ENCODE measurements around the gene CBX5.
"Not testable (repeated sequence)": the region's sequence is repeated elsewhere in the genome, so short reads cannot be mapped to it uniquely, and the experiment has no call there.

Gene CBX5

GRCh38 chr12:54265364-54265812 lies 14.5 kb downstream of the CBX5 start:
- DNase-seq, result no peak

- no peak for DNase-seq
These were observed 17.5 kb downstream of the CBX5 start for GRCh38 chr12:54262403-54262925.

DNA sequence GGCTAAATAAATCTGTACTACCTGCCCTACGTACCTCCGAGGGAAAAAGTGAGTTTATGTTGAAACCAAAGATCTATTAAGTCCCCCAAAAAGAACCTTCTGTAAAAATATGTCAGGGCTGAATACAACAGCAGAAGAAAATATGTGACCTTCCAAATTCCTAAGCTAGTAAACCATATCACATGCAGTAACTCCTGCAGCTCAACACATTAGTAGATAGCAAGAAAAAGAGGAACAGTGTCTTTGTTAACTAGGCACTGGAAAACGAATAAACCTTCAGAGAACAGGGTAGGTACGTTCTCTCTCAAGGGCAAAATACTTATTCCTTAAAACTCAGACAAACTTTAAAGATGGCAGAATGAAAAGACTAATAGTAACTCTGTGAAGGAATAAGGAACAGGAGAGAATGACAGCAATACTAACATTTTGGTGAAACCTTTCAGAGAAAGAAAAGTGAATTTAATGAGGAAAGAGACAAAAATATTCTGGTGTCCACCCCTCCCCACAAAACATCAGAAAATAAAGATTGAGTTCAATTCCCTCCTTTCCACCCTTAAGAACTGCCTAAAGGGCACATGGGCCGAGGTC lies 18.0 kb downstream of the CBX5 start:
- DNase-seq, result no peak

- DNase-seq, result peak; percentile 93
These were observed 20.5 kb downstream of the CBX5 start for GRCh38 chr12:54259194-54260011.

DNA sequence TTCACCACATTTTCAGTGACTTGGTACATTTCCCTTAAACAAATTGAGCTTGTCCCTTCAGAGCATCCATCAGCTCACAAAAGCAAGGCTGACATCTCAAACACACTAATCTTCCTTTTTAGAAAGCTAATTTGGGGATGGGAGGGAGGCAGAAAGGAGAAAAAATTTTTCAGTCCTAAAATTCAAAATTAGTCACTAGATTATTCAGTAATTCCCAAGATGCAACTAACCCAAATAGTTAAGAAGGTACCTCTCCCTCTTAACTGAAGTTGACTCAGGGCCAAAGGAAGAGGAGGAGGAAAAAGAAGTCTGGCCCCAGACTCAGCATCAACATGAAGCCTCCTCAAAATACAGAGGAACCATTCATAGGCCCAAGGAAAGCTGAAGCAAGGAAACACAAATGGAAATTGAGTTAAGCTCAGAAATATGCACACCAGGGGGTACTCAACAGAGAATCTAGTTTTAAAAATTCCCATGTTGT lies 21.7 kb downstream of the CBX5 start:
- DNase-seq, result no peak

DNA sequence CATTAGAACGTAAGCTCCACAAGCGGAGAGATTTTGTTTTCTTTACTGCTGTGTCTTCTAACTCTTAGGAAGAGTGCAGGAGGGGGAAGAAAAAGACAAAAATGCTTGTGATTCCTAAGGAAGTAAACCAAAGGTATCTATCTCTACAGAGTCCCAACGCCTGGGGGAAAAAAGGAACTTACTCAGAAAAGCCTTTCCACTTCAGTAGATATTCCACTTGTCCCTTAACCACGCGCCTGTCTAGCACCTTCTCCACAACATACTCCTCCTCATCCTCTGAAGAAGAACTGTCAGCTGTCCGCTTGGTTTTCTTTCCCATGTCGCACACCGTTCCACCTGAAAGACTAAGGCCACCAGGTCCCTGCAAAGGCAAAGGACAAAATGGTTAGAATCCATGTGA lies 22.6 kb downstream of the CBX5 start:
- DNase-seq, result no peak

- no peak for DNase-seq
These were observed 26.7 kb downstream of the CBX5 start for GRCh38 chr12:54253240-54253639.

- DNase-seq, result no peak
These were observed 28.1 kb downstream of the CBX5 start for GRCh38 chr12:54251667-54252284.

- DNase-seq, result no peak
These were observed 30.4 kb downstream of the CBX5 start for GRCh38 chr12:54249489-54249888.

DNA sequence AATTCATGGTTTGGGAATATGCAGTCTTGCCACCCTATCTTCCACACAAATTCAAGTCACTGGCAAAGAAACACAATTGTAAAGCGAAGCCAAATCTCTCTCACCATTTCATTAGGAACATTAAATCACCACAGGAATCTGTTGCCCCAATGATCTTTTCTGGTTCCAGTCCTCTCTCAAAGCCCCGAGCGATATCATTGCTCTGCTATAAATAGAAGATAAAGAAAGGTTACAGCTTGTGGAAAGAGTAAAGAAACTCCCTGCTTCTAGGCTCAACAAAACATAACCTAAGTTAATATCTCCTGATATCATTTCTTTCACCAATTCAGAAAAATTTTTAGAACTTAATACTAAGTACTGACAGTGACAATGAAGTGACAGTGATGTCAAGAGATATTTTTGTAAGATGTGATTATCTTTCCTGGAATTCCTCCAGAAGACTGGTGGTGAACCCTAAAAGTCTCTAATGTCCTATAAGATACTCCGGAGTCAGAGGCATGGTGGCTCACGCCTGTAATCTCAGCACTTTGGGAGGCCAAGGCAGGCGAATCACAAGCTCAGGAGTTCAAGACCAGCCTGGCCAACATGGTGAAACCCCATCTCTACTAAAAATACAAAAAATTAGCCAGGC lies 33.8 kb downstream of the CBX5 start:
- DNase-seq, result no peak

- no peak for DNase-seq
These were observed 38.8 kb downstream of the CBX5 start for GRCh38 chr12:54240971-54241588.

DNA sequence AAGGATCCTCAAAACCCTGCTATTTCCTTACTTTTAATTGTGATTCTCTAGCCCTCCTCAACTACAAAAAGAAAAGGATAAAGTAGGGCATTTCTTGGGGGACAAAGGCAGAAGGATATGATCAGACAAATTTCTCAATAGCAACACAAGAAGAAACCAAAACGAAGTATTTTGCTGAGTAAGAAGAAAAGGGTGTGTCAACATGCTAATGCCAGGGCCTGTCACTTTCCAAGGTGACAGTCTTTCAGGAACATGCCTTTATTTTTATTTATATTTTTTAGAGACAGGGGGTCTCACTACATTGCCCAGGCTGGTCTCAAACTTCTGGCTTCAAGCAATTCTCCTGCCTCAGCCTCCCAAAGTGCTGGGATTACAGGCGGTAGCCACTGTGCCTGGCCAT lies 39.8 kb downstream of the CBX5 start:
- no peak for DNase-seq

GRCh38 chr12:54239620-54240019 lies 40.3 kb downstream of the CBX5 start:
- DNase-seq, result no peak

DNA sequence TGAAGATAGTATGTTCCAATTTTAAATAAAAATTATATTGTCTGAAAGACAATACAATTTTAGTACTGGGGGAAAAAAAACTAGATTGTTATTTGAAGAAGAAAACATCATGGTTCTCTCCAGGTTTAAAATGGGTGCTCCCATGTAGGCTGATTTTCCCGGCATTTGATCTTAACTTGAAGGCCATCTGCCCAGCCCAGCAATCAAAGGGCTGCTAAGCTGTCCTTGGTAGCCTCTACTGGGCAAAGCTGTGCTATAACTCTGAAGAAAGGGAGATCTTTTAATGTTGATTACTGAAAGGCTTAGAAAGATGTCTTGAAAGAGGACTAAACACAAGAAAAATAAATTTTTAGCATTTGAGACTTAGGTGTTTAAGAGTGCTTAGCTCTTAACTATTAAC lies 41.4 kb downstream of the CBX5 start:
- no peak for DNase-seq

DNA sequence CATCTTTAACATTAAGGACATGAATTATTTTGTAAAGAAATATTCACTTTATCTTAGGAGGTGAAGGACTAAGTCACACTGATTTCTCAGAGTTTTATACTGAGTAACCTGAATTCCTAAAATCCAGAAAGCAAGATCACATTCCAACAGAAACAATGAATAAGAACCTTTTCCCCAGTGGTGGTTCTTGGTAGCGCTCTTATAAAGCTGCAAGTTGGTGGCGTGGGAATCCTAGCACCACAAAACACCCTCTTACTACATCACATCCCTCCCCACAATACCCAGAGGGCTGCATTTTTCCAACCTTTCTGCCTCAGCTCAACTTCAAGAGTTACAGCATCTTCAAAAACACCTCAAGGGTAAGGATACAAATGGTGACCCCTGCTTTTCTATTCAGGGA lies 47.1 kb downstream of the CBX5 start:
- DNase-seq, result no peak

DNA sequence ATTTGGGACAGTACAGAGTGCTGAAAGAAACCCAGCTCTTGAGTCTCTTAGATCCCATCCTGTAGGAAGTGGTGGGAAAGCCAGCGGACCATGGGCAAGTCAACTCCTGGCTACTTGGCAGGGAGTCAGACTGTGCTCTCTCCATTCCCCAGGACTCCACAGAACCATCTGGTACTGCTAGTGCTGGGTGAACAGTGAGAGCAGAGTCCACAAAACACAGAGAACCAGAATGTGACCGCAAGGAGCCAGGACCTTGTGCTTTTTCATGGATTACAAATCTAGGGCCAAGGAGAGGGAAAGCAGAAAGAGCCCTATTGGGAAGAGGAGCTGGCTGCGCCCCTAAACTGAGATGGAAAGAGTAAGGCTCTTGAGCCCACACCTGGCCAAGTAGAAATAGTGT lies 48.7 kb downstream of the CBX5 start:
- not testable (repeated sequence) for DNase-seq

GRCh38 chr12:54230555-54230954 lies 49.4 kb downstream of the CBX5 start:
- DNase-seq, result no peak

- no peak for DNase-seq
These were observed 50.2 kb downstream of the CBX5 start for GRCh38 chr12:54229624-54230212.

DNA sequence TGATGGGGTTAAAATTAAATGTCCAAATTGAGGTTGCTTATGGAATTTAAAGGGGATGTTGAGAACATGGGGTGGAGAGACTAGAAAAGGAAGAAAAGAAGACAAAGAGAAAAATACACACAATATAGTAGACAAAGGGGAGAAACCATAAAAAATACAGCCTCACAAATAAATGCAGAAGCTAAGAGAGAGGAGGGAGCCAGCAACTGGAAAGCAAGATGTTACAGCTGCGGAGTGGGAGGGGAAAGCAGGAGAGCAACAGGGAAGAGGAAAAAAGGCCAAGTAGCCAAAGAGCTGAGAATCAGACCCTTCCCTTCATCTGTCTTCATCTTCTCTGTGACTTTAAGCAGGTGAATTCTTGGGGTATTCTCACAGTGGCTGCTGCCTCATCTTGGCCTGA lies 51.5 kb downstream of the CBX5 start:
- no peak for DNase-seq

DNA sequence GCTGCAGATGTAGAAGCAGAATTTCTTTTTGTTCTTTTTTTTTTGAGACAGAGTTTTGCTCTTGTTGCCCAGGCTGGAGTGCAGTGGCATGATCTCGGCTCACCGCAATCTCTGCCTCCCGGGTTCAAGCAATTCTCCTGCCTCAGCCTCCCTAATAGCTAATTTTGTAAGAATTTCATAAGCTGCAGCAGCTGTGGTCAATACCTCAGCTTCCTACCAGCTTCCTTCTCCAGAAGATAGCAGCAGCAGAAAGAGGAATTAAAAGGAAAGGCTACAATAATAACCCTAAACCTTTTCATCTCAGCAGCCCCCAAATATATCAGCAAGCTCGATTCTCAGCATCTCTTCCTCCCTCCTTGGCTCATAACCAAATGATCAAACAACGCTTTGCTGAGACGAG lies 52.0 kb downstream of the CBX5 start:
- not testable (repeated sequence) for DNase-seq

- DNase-seq, result no peak
These were observed 52.5 kb downstream of the CBX5 start for GRCh38 chr12:54227376-54227775.

GRCh38 chr12:54225666-54226065 lies 54.3 kb downstream of the CBX5 start:
- DNase-seq, result no peak

Data from retina (tissue), 1 donor.